GM12801 (cell line): ENCODE data around the gene SPSB1.

Source experiments
- TF ChIP-seq, protein P1 (sequence below): IDR thresholded peaks from one replicate; pipeline ENCODE4 v1.5.1; 2011; ENCODE audit warnings: control low read depth; ENCODE audit not compliant: insufficient read length; ENCODE audit errors: extremely low read depth

Gene SPSB1

DNA sequence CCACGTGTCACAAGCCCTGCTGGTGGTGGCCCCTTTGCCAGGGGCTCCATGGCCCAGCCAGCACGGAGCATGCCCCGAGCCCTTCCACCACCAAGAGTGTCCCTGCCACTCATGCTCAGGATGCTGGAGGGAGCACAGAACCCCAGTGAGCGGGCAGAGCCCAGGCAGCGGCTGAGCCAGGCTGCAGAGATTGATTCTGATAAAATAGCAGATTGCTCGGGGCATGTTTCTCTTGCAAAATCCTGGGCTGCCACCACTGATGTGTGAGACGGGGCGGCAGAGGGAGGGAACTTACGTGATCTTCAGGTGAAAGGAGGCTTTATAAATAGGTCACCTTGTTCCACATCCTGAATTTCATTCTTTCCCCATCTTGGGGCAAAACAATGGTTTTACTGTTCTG, 53.2 kb downstream of the SPSB1 start:
- TF ChIP-seq, protein P1, sequence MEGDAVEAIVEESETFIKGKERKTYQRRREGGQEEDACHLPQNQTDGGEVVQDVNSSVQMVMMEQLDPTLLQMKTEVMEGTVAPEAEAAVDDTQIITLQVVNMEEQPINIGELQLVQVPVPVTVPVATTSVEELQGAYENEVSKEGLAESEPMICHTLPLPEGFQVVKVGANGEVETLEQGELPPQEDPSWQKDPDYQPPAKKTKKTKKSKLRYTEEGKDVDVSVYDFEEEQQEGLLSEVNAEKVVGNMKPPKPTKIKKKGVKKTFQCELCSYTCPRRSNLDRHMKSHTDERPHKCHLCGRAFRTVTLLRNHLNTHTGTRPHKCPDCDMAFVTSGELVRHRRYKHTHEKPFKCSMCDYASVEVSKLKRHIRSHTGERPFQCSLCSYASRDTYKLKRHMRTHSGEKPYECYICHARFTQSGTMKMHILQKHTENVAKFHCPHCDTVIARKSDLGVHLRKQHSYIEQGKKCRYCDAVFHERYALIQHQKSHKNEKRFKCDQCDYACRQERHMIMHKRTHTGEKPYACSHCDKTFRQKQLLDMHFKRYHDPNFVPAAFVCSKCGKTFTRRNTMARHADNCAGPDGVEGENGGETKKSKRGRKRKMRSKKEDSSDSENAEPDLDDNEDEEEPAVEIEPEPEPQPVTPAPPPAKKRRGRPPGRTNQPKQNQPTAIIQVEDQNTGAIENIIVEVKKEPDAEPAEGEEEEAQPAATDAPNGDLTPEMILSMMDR, result no peak

DNA sequence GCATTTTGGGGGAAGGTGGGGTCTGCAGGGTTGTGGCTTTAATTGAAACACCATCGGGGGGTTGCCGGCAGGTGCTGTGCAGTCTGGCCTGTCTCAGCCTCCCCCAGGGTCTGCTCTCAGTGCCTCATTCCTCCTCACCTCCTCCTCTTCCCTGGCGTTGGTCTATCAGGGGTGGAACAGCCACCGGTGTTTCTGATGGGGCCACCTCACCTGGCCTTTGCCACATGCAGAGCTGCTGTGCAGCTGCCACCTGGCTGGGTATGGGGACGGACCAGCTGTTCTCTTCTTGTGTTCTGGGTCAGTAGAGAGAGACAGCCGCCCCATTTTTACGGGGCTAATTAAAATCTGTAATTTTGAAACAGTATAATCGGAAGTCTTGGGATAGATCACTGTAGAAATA, 53.9 kb downstream of the SPSB1 start:
- TF ChIP-seq, protein P1, result no peak

DNA sequence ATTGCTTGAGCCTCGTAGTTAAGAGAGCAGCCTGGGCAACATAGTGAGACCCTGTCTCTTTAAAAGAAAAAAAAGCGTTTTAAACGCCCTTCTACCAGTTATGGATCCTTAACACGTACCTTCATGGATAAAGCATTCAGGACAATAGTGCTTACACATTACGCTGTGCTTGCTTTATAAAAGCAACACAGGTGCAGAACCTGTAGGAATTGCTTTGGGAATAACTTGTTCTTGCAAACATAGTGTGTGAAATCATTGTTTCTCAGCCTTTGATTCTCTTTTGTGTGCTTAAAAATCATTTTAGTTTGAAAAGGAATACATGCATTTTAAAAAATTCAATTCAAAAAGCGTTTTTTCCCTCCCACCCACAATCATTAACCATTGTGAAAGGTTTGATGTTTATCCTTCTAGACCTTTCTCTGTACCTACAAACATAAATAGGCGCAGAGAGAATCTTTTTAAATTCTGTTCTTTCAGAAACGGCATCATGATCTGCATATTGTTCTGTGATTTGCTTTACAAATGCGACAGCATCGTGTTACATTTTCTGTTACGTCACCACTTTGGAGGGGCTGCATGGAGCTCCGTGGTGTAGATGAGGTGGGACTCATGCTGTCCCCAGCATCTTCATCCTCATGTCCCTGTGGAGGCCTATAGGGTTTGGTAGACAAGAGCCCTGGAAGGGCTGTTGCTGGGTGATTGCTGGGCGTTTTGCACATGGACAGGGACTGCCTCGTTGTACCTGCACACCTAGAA, 54.6 kb downstream of the SPSB1 start:
- TF ChIP-seq, protein P1, result no peak

DNA sequence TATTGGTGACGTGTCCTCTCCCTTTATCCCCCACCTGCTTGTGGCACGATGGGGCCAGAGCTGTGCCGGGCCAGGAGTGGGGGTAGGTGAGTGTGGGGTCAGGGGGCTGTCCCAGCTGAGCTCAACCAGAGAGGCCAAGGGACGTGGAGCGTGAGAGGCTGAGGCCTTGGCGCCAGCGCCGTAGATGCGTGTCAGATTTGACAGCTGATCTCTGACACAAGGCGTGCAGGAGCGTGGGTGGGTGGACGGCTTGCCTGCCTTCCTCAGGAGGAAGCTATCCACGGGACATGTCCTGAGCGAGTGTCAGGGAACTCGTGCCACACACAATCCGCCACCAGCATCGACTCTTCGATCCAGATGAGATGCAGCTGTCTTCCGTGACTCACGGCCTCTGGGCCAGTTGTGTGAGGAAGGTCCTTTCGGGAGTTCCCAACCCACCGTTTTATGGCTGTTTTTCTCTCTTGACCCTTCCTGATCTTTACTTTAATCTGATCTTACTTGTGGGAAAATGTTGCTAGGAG, 56.7 kb downstream of the SPSB1 start:
- TF ChIP-seq, protein P1, result no peak

DNA sequence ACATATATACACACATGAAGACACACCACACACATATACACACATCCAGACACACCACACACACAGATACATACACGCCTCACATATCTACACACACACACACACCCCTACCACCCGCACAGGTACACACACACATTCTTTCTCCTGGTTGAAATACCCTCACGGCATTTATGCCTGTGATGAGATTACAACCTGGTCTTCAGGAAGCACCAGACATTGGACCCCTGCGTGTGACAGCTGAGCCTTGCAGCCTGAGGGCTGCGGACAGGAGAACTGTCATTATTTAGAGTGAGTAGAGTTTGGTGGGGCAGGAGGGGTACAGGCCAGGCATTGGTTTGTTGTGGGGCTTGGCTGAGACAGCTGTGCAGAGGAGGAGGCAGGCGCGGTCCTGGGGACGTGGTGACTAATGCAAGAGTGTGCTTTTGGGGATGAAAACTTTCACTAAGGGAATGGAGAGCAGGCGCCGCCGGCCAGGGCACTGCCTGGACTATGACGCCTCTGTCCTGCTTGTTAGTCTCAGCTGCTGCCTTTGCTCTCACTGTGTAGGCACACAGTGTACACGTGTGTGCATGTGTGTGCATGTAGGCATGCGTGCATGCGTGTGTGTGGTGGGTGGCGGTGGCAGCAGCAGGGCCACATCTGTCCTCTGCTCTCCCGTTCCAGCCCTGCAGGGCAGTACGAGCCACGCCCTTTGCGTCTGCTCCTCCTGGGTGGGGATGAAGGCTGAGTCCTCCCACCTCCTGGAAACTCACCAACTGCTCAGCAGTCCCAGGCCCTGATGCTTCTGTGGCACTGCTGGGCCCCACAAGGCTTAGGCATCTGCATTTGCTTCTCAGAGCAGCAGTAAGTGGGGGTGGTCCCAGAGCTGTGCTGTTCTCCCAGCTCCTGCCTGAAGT, 57.6 kb downstream of the SPSB1 start:
- TF ChIP-seq, protein P1, result no peak

DNA sequence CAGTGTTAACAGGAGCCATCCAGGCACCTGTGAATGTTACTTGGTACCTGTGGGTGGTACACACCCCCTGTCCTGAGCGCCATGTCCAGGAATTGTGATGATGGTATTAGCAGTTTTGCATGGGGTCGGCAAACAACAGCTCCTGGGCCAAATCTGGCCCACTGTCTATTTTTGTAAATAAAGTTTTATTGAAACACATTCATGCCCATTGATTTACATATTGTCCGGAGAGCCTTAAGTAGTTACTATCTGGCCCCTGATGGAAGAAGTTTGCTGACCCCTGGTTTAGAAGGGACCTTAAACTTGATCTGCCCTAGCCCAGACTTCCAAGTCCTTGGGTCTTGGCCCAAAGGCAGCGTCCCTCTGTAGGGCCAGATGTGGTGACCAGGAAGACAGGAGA, 58.3 kb downstream of the SPSB1 start:
- TF ChIP-seq, protein P1, result no peak

DNA sequence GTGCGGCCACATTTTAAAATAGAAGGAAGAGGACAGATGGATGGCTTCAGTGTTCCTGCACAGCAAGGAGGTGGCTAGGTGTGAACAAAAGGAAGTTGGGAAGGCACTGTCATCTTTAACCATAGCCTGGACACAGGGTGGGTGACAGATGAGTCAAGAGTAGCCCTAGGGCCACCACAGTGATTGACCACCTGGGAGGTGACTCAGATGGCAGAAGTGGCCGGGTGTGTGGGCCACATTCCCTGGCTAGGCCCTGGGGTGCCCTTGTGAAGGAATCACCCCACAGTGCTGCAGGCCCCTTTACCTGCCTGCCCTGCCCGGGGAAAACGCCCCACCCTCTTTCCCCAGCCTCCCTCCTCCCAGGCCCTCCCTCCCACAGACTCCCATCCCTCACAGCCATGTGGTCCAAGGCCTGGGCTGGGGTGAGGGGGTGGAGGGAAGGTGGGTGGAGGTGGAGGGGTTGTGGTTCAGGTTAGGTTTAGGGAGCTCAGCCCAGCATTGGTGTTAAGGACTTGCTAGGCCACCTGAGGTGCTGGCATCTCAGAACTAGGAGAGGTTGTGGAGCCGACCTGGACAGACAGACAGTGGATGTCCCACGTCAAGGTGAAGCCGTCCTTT, 59.1 kb downstream of the SPSB1 start:
- TF ChIP-seq, protein P1, result no peak
